Endothelial cell of umbilical vein (primary cell): ENCODE results near the gene SS18L1. TPM values are rescaled to one million over a fixed set of nuclear protein-coding genes. Genes with fewer than 3 reads are reported as not detected.

Experiments
- BruUV-seq: library from RNA; stranded (reverse); fragments of 400-500 nt; replicated peaks from 2 replicates; lab custom pipeline; 2021; lab: Mats Ljungman, UMichigan
- CTCF ChIA-PET: fragments of 300-600, 350-600 bp; sonication (Branson Sonifier 250); formaldehyde crosslinking; loops from one replicate; lab custom pipeline; 2021; ENCODE audit warnings: antibody characterized with exemption, inconsistent platforms; lab: Charles Lee
- POLR2A ChIA-PET: fragments of 300-600, 350-600 bp; sonication (Branson Sonifier 250); formaldehyde crosslinking; loops from one replicate; lab custom pipeline; 2021; ENCODE audit warnings: antibody characterized with exemption, inconsistent platforms; lab: Charles Lee
- DNase-seq: peaks from one replicate; pipeline ENCODE4 v3.0.0-alpha.2; 2011; ENCODE audit warnings: low read depth, low spot score
- FAIRE-seq: peaks from 2 replicates; lab custom pipeline; 2011; peaks lifted over from hg19 to GRCh38; lab: Jason Lieb, UNC
- H2AFZ ChIP-seq: 2 replicates; pipeline ENCODE4 v1.6.0; 2012; ENCODE audit warnings: low read depth, low read length, control low read depth, inconsistent platforms
- H3K27ac ChIP-seq: 2 replicates; pipeline ENCODE4 v1.5.1; 2011; ENCODE audit warnings: low read depth, mild to moderate bottlenecking, control low read depth, low read length, moderate library complexity; ENCODE audit not compliant: insufficient read depth
- H3K27me3 ChIP-seq, 2 experiments: 2 replicates each; pipeline versions ENCODE4 v1.6.0 to v1.6.1; 2011; ENCODE audit warnings: low read length in 2 of 2, mixed read lengths in 1 of 2; ENCODE audit not compliant: control insufficient read depth in 2 of 2, insufficient read depth in 2 of 2
- H3K36me3 ChIP-seq, 2 experiments: 2 replicates in 1 of 2; 3 replicates in 1 of 2; pipeline ENCODE4 v1.5.1; 2011; ENCODE audit warnings: low read length in 2 of 2, mild to moderate bottlenecking in 1 of 2, moderate library complexity in 1 of 2; ENCODE audit not compliant: control insufficient read depth in 2 of 2, insufficient read depth in 2 of 2; ENCODE audit errors: extremely low read depth in 1 of 2
- H3K4me1 ChIP-seq: 3 replicates; pipeline ENCODE4 v1.5.1; 2011; ENCODE audit warnings: mild to moderate bottlenecking, low read length; ENCODE audit not compliant: control insufficient read depth, insufficient read depth; ENCODE audit errors: extremely low read depth
- H3K4me2 ChIP-seq: 2 replicates; pipeline ENCODE4 v1.6.1; 2011; ENCODE audit warnings: low read length, control low read depth, mixed read lengths; ENCODE audit not compliant: insufficient read depth
- H3K4me3 ChIP-seq, 3 experiments: fragments of 200-600 bp in 1 of 3; sonication (generic), shearing (Covaris generic) in 1 of 3; replicated peaks in 1 of 3; 2 replicates each; pipeline ENCODE4 v1.5.1; 2011 to 2016; ENCODE audit warnings: control low read depth in 3 of 3, low read length in 3 of 3, mild to moderate bottlenecking in 2 of 3, inconsistent platforms in 1 of 3, low read depth in 1 of 3, moderate library complexity in 1 of 3; ENCODE audit not compliant: insufficient read depth in 1 of 3
- H3K79me2 ChIP-seq: 2 replicates; pipeline ENCODE4 v1.6.0; 2012; ENCODE audit warnings: low read length, inconsistent platforms; ENCODE audit not compliant: control insufficient read depth, insufficient read depth
- H3K9ac ChIP-seq: replicated peaks from 2 replicates; pipeline ENCODE3; 2011; ENCODE audit warnings: low read length, control low read depth; ENCODE audit not compliant: insufficient read depth; ENCODE audit errors: extremely low read depth
- H3K9me1 ChIP-seq: replicated peaks from 3 replicates; pipeline ENCODE4 v1.6.0; 2011; ENCODE audit warnings: mild to moderate bottlenecking, low read length; ENCODE audit not compliant: control insufficient read depth, insufficient read depth; ENCODE audit errors: extremely low read depth
- H3K9me3 ChIP-seq: replicated peaks from 2 replicates; pipeline ENCODE4 v1.5.1; 2012; ENCODE audit warnings: low read length, inconsistent platforms; ENCODE audit not compliant: control insufficient read depth, insufficient read depth
- H4K20me1 ChIP-seq: replicated peaks from 2 replicates; pipeline ENCODE3; 2011; ENCODE audit warnings: mild to moderate bottlenecking, low read length; ENCODE audit not compliant: control insufficient read depth, insufficient read depth; ENCODE audit errors: extremely low read depth
- EZH2 ChIP-seq: IDR thresholded peaks from 2 replicates; pipeline ENCODE4 v1.6.1; 2012; ENCODE audit warnings: borderline replicate concordance, low read depth, mild to moderate bottlenecking, moderate library complexity, low read length, inconsistent platforms; ENCODE audit not compliant: severe bottlenecking
- FOS ChIP-seq: IDR thresholded peaks from 2 replicates; pipeline ENCODE4 v1.6.1; 2011; ENCODE audit warnings: mild to moderate bottlenecking, low read length, moderate library complexity, borderline replicate concordance; ENCODE audit not compliant: insufficient read depth
- GATA2 ChIP-seq: IDR thresholded peaks from 2 replicates; pipeline ENCODE4 v1.7.0; 2011; ENCODE audit warnings: low read depth, mild to moderate bottlenecking, moderate library complexity, mixed read lengths, low read length; ENCODE audit not compliant: insufficient read length, insufficient read depth
- JUN ChIP-seq: IDR thresholded peaks from 2 replicates; pipeline ENCODE4 v1.6.1; 2011; ENCODE audit warnings: borderline replicate concordance, low read depth; ENCODE audit not compliant: insufficient read length, insufficient read depth
- MYC ChIP-seq: IDR thresholded peaks from one replicate; pipeline ENCODE4 v1.6.1; 2011; ENCODE audit warnings: mild to moderate bottlenecking, low read depth, low read length
- POLR2A ChIP-seq: IDR thresholded peaks from 2 replicates; pipeline ENCODE4 v1.6.1; 2012; ENCODE audit warnings: low read depth, mild to moderate bottlenecking, control low read depth, low read length
- POLR2AphosphoS5 ChIP-seq: IDR thresholded peaks from 2 replicates; pipeline ENCODE4 v1.6.1; 2012; ENCODE audit warnings: low read depth, mild to moderate bottlenecking, control low read depth, low read length, moderate library complexity; ENCODE audit not compliant: insufficient read depth
- dilution Hi-C: fragments of 300-500 bp; cut with MboI; formaldehyde crosslinking; loops from one replicate; pipeline ENCODE4 v1.15.0; 2019; ENCODE audit warnings: low sequenced_read_pairs; ENCODE audit not compliant: extremely low pct_ligation_motif_present
- intact Hi-C: fragments of 100-400 bp; cut with micrococcal nuclease; formaldehyde crosslinking; loops from one replicate; pipeline ENCODE4 v1.10.0; 2022
- polyA plus RNA-seq, 4 experiments: library from polyadenylated mRNA; depleted of rRNA in 3 of 4; stranded (reverse) in 3 of 4; unstranded in 1 of 4; fragments of >200 nt; gene quantifications; 2 replicates each; pipeline versions ENCODE4 v1.2.1 to v1.2.3, GENCODE V29; 2011 to 2012; ENCODE audit warnings: missing spikeins in 1 of 4
- total RNA-seq: library from RNA; stranded (reverse); gene quantifications from 2 replicates; pipeline ENCODE4 v1.2.3, GENCODE V29; 2021
- TF ChIP-seq, protein P1 (sequence below), 2 donors: IDR thresholded peaks; 1 replicate in 1 of 2; 2 replicates in 1 of 2; pipeline ENCODE4 v1.5.1; 2011; ENCODE audit warnings: low read length in 2 of 2, mild to moderate bottlenecking in 2 of 2, moderate library complexity in 2 of 2, control low read depth in 1 of 2, inconsistent platforms in 1 of 2, low read depth in 1 of 2; ENCODE audit not compliant: insufficient read depth in 1 of 2; ENCODE audit errors: extremely low read depth in 1 of 2
- TF ChIP-seq, protein P2 (sequence below): IDR thresholded peaks from 2 replicates; pipeline ENCODE4 v1.6.1; 2011; ENCODE audit not compliant: insufficient read depth, insufficient read length

The SS18L1 gene
- total and polyA plus RNA-seq, 2 donors (not counting 3 experiments of a cell fraction or from before 2014, with no cell fraction given), result 15.4 to 21.7 TPM

DNA sequence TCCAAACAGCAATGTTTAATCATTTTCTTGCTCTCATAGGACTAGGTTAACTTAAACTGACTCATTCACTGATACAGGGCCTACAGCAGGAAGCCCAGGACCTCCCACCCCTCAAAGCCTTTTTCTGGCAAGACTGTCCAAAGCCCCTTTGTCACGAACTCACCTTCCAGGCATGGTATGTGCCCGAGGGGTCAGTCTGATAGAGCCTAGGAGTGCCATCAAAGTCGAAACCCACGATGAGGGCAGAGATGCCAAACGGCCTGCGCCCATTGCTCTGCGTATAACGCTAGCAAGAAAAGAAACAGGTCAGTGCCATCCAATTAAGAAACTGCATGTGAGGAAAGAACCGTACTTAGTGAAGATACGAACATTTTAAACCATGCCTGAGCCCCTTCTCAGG is 4.7 kb upstream of the SS18L1 start:
- no peak for DNase-seq
- Histone ChIP-seq H3K4me2 (no peak overlapping the region), H3K9me3 (no peaks in the 10 kb centered on the region), H3K36me3 (peaks cover 40 to 52% of the 10 kb centered on the region in 2 experiments), H3K9me1 (no peaks in the 10 kb centered on the region), H3K9ac (no peak overlapping the region), H2AFZ (no peak overlapping the region), H3K4me1 (no peaks in the 10 kb centered on the region), H3K4me3 (no peak overlapping the region), H4K20me1 (peaks cover 7% of the 10 kb centered on the region), H3K79me2 (peaks cover 45% of the 10 kb centered on the region), H3K27me3 (no peaks in the 10 kb centered on the region), H3K27ac (no peak overlapping the region)
- CTCF ChIA-PET, result interaction anchor here (1.0 kb wide), 1 partner anchor 12 kb away, joined by 4 read pairs; no protein-coding TSS in a partner anchor
- dilution Hi-C loops (no loop called here), intact Hi-C loops (loop anchor here (5.0 kb wide), 1 partner anchor 72 kb away; the partner anchor contains the start of gene TAF4)
- POLR2A ChIA-PET, result no interaction called here
- TF ChIP-seq GATA2 (no peak), POLR2A (no peak), FOS (no peak), POLR2AphosphoS5 (no peak), JUN (no peak), EZH2 (no peak), MYC (no peak)
- TF ChIP-seq, protein P1, sequence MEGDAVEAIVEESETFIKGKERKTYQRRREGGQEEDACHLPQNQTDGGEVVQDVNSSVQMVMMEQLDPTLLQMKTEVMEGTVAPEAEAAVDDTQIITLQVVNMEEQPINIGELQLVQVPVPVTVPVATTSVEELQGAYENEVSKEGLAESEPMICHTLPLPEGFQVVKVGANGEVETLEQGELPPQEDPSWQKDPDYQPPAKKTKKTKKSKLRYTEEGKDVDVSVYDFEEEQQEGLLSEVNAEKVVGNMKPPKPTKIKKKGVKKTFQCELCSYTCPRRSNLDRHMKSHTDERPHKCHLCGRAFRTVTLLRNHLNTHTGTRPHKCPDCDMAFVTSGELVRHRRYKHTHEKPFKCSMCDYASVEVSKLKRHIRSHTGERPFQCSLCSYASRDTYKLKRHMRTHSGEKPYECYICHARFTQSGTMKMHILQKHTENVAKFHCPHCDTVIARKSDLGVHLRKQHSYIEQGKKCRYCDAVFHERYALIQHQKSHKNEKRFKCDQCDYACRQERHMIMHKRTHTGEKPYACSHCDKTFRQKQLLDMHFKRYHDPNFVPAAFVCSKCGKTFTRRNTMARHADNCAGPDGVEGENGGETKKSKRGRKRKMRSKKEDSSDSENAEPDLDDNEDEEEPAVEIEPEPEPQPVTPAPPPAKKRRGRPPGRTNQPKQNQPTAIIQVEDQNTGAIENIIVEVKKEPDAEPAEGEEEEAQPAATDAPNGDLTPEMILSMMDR (IDR thresholded peaks at IDR 0.05; ENCODE audit: extremely low read depth in 1 of 2, insufficient read depth in 1 of 2, low read depth in 1 of 2, low read length in 2 of 2), result no peak
- TF ChIP-seq, protein P2, sequence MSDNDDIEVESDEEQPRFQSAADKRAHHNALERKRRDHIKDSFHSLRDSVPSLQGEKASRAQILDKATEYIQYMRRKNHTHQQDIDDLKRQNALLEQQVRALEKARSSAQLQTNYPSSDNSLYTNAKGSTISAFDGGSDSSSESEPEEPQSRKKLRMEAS, result no peak
- no peak for FAIRE-seq
- BruUV-seq, result no TSS peak
